ENCODE measurements around the gene LYPD6.
"Not testable (repeated sequence)": the region's sequence is repeated elsewhere in the genome, so short reads cannot be mapped to it uniquely, and the experiment has no call there.

LYPD6 gene

GRCh38 chr2:149458502-149458901, 128.1 kb downstream of the LYPD6 start:
- FAIRE-seq = no peak

GRCh38 chr2:149463328-149464002, 133.1 kb downstream of the LYPD6 start:
- FAIRE-seq = no peak

- FAIRE-seq = no peak
Observed at GRCh38 chr2:149464396-149464795, 134.0 kb downstream of the LYPD6 start.

- no peak for FAIRE-seq
Observed at GRCh38 chr2:149465873-149466272, 135.5 kb downstream of the LYPD6 start.

GRCh38 chr2:149466635-149467034, 136.2 kb downstream of the LYPD6 start:
- FAIRE-seq = no peak

GRCh38 chr2:149467436-149467835, 137.0 kb downstream of the LYPD6 start:
- FAIRE-seq = no peak

- no peak for FAIRE-seq
Observed at GRCh38 chr2:149468636-149469035, 138.2 kb downstream of the LYPD6 start.

- FAIRE-seq = no peak
Observed at GRCh38 chr2:149470046-149470445, 139.7 kb downstream of the LYPD6 start.

- no peak for FAIRE-seq
Observed at GRCh38 chr2:149472413-149472812, 142.0 kb downstream of the LYPD6 start.

GRCh38 chr2:149473068-149473467, 142.7 kb downstream of the LYPD6 start:
- no peak for FAIRE-seq

- no peak for FAIRE-seq
Observed at GRCh38 chr2:149473521-149473920, 143.1 kb downstream of the LYPD6 start.

- no peak for FAIRE-seq
Observed at GRCh38 chr2:149483004-149483605, 152.7 kb downstream of the LYPD6 start.

- no peak for FAIRE-seq
Observed at GRCh38 chr2:149486664-149487063, 156.3 kb downstream of the LYPD6 start.

GRCh38 chr2:149487189-149487588, 156.8 kb downstream of the LYPD6 start:
- FAIRE-seq = no peak

GRCh38 chr2:149488706-149489440, 158.5 kb downstream of the LYPD6 start:
- FAIRE-seq = no peak

- no peak for FAIRE-seq
Observed at GRCh38 chr2:149489452-149489851, 159.1 kb downstream of the LYPD6 start.

GRCh38 chr2:149490296-149490695, 159.9 kb downstream of the LYPD6 start:
- no peak for FAIRE-seq

GRCh38 chr2:149492923-149493322, 162.5 kb downstream of the LYPD6 start:
- no peak for FAIRE-seq

- not testable (repeated sequence) for FAIRE-seq
Observed at GRCh38 chr2:149499204-149499603, 168.8 kb downstream of the LYPD6 start.

- FAIRE-seq = not testable (repeated sequence)
Observed at GRCh38 chr2:149506808-149507207, 176.4 kb downstream of the LYPD6 start.

GRCh38 chr2:149507974-149508373, 177.6 kb downstream of the LYPD6 start:
- FAIRE-seq = no peak

GRCh38 chr2:149513461-149513860, 183.1 kb downstream of the LYPD6 start:
- no peak for FAIRE-seq

All from islet of Langerhans (tissue), 1 donor.